NCI-H69 (cell line): ENCODE measurements around the gene SLC13A1.
A peak's percentile ranks its signal among the peaks of the same experiment; 100 is the strongest.
"Not testable (repeated sequence)": the region's sequence is repeated elsewhere in the genome, so short reads cannot be mapped to it uniquely, and the experiment has no call there.

ENCODE experiments used
- DNase-seq: peaks from one replicate; lab custom pipeline; 2025; lab: John Stamatoyannopoulos, UW

Gene SLC13A1, protein sequence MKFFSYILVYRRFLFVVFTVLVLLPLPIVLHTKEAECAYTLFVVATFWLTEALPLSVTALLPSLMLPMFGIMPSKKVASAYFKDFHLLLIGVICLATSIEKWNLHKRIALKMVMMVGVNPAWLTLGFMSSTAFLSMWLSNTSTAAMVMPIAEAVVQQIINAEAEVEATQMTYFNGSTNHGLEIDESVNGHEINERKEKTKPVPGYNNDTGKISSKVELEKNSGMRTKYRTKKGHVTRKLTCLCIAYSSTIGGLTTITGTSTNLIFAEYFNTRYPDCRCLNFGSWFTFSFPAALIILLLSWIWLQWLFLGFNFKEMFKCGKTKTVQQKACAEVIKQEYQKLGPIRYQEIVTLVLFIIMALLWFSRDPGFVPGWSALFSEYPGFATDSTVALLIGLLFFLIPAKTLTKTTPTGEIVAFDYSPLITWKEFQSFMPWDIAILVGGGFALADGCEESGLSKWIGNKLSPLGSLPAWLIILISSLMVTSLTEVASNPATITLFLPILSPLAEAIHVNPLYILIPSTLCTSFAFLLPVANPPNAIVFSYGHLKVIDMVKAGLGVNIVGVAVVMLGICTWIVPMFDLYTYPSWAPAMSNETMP

DNA sequence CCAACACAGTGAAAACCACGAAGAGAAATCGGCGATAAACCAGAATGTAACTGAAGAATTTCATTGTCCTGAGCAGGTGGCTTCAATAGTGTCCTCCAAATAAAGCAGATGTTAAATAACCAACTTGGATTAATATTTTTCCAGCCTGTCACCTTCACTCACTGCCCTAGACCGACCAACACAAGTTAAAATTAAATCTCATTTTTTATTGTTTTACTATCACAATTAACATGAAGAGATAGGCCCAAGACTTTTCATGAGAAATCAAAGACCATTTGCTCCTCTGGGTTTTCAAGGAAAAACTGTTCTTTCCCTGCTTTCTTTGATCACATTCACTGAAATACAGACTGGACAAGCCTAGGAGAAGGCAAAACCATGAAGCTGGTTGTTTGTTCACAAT is at the start of gene SLC13A1:
Gene SLC13A1, minus strand, starts transcription at position 87 of the 400 bp plus-strand sequence. Its CDS starts 23 bp downstream, at position 64.
- DNase-seq = no peak

DNA sequence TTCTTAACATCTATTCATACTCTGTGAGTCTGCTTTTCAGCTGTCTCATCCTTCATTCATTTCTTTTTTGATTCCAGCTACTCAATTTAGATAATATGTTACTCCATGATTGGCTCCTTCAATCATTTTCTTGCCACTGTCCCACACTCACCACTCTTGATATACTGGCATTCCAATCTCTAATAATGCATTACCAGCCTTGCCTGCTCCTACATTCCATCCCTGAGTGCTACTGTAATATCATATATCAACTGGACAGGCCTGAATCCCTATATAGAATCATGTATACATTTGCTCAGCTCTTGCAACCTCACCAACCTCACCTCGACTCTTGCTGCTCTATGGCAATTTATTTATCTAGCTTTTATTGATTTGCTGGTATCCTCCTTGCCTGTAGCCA is 45.0 kb upstream of the SLC13A1 start:
- DNase-seq = no peak

DNA sequence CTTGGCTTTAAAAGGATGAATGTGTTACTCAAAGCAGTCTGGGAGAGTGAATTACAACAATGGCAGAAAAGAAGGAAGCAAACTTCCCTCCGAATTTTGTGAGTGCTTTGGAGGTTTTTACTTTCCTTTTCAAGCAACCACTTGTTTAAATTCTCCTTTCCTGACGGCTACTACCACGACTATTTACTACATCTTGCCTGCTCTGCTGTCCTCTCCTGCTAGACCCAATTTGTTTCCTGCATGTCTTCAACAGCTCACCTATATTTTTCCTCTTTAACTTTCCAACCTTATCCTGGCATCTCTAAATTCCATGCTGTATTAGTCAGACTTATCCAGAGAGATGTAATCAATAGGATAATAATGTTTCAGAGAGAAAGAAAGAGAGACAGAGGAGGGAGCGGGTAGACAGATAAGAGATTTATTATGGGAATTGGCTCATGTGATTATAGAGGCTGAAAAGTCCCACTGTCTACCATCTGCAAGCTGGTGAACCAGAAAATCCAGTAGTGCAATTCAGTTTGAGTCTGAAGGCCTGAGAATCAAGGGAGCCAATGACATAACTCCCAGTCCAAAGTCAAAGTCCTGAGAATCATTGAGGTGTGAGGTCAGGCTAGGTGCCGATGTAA is 42.8 kb upstream of the SLC13A1 start:
- peak; percentile 77 for DNase-seq

DNA sequence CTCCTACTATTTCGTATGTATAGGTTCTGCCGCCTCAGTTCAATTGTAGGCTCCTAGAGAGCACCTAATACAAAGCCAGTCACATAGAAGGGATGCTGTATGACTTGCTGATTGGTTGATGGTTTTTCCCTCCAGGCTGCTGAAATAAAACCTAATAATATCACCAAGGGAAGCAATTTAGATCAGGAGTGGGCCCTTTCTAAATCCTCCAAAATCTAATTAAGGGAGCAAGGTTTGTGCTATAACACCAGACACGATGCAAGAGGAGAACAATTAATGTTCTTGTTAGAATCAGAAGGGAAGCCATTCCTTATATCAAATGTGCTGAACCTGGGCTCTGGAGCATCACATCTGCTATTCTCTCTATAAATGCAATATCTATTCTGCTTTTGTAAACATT is 42.0 kb upstream of the SLC13A1 start:
- DNase-seq = peak; percentile 71

DNA sequence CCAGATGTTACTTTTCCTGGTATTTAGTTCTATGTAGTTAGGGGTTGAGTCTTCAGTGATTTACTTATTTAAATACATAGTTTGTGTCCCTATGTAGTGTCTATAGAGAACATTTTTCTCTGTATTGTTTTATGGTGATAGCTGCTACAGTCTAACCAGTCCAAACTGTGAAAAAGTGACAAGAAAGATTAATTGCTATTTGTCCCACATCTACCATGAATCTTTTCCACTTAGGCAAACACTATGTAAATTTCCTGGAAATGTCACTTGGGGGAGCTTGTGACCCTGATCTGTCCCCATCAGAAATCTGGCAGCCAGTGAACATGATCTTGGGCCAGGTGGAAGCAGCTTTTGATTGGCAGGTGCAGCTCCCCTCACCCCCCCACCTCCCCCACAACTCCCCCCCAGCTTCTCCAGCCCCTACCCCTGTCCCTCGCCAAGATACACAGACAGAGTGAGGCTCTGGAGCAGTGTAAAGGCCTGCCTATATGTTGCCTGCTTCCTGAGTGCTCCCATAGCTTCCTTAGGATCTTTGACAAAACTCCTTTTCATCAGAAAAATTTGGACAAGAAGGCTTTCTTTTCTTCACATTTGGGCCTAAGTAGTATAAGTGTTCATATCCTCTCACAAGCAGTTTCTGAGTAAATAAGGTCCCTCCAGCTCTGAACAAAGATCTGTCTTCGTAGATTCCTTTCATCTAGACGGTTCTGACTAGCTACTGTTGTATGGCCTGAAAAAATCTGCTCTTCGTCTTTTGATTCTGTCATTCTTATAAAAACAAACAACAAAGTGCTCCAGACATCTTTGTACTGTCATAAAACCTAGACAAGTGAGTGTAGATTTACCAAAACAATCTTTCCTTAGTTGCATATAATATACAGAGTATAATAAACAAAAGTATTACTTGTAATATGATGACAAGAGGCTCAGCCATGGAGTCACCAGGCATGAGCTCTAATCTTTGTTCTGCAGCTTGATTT is 31.5 kb upstream of the SLC13A1 start:
- DNase-seq = peak; percentile 25

DNA sequence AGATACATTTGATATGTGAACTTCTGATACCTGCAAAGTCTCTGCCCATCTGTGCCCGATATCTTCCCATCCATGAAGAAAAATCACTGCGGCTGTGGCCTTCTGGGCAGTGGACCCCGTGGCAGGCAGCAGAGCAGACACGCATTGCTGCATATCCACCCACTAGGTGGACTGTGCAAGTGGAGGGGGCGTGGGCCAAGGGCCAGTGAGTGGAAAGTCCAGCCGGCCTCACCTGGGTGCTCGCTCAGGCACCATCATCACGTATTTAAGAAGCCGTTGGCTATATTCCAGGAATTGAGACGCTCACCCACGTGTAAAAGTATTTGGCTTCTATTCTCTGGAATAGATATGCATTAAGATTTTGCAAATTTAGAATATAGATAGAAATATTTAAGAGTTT is 30.8 kb upstream of the SLC13A1 start:
- no peak for DNase-seq

DNA sequence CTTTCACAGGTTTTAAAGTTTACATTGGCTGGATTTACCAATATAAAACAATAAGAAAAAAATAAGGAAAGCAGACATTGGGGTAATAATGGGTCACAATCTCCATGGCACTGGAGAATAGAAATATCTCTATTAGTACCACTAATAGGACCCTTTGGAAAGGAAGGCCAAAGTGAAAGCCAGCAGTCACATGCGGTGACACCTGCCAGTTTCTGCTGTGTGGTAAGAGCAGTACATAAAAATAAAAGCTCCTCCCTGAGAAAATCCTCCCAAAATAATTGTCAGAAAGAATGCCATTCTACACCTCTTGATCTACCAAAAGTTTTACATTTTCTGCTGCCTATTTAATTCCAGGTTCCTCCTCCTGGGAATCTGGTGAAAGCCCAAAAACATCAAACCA is 30.4 kb upstream of the SLC13A1 start:
- no peak for DNase-seq

DNA sequence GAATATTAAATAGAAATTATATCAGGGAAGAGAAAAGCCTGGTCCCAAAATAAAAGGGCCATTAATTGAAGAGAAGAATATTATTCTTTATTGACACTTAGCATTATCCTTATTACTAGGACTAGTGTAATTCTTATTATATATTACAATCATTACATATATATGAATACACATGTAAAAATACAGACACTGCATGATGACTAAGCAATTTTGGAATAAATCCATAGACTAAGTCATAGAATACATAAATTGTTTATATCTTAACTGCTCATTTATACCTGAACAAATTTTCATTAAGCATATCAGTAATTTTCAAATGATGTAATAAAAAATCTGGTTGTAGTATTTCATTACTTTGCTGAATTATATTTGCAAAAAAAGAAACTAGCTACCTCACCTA is 29.7 kb upstream of the SLC13A1 start:
- no peak for DNase-seq

DNA sequence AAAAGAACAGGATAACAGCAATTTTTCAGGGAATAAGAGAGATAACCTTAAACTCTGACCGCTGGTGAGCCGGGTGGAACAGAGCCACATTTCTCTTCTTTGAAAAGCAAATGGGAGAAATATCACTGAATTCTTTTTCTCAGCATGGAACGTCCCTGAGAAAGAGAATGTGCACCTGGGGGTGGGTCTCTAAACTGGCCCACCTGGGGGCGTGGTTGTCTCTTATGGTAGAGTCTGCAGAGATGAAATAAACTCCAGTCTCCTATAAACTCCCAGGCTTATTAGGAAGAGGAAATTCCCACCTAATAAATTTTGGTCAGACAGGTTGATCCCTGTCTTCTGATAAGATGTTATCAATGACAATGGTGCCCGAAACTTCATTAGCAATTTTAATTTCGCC is 27.9 kb upstream of the SLC13A1 start:
- not testable (repeated sequence) for DNase-seq

DNA sequence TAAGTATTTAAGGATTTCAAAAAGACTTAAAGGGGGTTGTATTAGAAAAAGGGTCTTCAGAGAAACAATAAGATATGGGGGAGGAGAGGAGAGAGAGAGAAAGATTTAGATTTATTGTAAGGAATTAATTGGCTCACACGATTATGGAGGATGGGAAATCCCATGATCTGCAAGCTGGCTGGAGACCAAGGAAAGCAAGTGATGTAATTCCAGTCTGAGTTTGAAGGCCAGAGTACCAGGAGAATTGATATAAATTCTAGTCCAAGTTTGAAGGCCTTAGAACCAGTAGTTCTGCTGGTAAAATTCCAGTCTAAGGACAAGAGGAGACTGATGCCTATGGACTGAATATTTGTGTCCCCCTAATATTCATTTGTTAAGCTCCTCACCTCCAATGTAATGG is 20.6 kb upstream of the SLC13A1 start:
- DNase-seq = no peak

DNA sequence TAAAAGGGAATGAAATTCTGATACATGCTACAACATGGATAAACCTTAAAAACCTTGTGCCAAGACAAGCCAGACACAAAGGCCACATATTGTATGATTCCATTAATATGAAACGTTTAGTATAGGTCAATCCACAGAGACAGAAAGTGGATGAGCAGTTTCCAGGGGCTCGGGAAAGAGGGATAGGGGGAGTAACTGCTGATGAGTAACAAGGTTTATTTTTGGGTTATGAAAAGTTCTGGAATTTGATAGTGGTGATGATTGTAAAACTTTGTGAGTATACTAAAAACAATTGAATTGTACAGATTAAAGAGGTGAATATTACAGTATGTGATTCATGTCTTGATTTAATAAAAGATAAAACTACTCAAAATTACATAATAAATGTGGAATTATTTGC is 19.1 kb upstream of the SLC13A1 start:
- no peak for DNase-seq

DNA sequence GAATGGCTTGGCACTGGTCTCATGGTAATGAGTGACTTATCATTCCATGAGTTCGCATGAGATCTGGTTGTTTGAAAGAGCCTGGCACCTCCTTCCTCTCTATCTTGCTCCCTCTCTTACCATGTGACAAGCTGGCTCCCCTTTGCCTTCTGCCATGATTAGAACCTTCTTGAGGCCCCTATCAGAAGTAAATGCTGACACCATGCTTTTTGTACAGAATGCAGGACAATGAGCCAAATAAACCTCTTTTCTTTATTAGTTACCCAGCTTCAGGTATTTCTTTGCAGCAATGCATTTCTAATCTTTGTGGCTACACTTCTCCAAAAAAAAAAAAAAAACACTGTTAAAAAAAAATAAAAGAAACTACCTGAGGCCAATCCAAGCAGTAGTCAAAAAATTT is 17.1 kb upstream of the SLC13A1 start:
- DNase-seq = no peak

DNA sequence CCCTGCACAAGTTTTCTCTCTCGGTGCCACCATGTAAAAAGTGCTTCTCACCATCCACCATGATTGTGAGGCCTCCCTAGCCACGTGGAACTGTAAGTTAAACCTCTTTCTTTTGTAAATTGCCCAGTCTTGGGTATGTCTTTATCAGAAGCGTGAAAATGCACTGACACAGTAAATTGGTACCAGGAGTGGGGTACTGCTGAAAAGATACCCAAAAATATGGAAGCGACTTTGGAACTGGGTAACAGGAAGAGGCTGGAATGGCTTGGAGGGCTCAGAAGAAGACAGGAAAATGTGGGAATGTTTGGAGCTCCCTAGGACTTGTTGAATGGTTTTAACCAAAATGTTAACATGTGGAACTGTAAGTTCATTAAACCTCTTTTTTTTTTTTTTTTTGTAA is 15.6 kb upstream of the SLC13A1 start:
- no peak for DNase-seq

DNA sequence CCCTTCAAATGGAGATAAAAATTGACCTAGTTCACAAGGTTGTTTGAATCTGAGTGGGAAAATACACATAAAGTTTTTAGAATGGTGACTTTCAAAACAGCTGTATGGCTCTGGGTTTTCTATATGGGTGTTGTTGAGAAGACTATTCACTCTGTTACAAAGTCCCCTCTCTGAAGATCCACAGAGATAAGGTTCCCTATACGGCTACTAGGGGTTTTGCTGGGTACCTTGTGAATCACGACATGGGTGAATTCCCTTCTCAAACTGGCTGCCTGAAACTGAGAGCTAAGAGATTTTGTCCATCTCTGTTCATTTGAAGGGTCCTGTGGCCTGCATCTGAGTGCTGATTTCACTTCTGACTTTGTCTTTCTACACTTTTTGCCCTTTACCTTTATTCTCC is 11.8 kb upstream of the SLC13A1 start:
- no peak for DNase-seq

DNA sequence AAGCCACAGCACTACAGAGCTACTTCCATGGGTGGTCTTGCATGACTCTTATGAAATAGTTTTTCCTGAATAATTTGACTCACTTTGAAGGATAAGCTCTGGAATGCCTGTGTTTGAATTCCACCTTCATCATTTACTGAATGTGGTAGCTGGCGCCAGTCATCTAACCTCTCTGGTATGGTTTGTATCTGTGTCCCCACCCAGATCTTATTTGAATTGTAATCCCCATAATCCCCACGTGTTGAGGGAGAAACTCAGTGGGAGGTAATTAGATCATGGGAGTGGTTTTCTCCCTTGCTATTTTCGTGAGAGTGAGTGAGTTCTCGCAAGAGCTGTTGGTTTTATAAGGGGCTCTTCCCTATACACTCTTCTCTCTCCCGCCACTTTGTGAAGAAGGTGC is 11.2 kb upstream of the SLC13A1 start:
- no peak for DNase-seq

DNA sequence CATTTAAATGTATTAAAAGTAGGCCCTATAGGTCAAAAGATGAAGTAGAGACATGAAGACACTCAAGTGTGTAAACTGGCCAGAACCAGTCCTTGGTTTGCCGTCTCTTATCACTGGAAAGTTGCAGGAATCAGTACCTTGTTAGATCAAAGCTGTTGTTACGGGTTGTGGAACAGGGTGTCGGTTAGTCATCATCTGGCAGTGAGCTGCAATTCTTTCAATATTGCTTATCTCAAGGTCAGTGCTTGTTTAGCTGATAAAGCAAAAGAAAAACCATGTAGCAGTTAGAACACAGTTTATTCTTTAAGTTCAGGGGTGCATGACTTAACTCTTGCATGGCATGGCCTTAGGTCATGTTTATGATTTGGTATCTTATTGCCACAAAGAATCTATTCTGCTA is 10.0 kb upstream of the SLC13A1 start:
- DNase-seq = no peak

DNA sequence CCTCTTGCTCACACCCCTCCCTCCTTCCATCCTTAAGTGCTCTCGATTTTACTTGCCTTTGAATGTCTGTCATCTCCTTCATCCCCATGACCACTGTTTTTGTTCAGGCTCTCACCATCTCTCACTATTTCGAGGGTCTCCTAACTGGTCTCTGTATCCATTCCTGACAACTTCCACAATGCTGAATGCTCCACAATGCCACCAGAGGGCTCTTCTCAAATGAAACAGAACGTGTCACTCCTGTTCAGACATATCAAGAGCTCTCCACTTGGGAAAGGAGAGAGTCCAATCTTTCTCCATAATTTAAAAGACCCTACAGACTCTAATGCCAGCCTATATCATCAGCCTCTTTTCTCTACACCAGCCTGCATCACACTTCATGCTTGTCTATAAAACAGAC is 9.0 kb upstream of the SLC13A1 start:
- peak; percentile 43 for DNase-seq

DNA sequence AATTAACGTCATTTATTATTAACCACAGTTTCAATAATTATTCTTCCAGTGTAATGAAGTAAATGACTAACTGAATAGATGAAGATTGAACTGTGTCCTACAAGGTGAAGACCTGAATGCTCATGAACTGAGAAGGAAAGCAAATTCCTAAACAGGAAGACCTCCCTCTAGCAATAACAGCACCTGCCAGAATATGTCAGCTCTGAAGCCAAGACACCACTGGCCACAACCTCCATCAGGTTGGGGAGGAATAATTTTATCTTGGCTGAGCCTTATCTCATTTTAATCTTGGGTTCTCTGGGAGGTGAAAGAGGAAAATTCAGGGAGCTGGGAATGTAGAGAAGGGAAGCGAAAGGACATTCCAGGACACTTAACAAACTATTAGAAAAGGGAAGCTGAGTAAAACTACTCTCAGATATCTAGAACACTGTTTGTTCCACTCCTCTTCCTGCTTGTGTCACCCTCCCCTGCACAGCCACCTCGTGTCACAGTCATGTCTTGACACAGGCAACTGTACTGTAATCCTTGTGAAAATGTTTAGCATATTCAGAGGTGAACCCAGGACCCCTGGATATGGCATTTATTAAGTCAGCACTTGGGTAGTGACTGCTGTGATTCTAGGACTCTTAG is 4.6 kb upstream of the SLC13A1 start:
- no peak for DNase-seq

DNA sequence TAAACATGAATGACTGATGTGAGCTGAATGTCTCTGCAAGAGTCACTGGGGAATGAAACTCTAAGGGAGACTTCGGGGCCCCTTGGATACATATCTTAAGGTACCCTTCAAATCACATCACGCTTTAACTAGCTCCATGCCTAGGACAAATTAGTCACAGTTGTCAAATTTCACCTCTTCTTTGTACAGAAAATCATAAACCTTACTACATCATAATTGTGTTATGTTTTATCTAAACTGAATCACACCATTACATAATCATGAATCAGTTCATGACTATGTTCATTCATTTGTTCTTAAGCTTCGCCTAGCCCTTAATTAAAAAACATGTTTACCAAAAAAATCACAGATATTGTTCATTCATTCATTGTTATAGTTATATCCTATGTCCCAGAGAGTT is 2.1 kb upstream of the SLC13A1 start:
- no peak for DNase-seq

DNA sequence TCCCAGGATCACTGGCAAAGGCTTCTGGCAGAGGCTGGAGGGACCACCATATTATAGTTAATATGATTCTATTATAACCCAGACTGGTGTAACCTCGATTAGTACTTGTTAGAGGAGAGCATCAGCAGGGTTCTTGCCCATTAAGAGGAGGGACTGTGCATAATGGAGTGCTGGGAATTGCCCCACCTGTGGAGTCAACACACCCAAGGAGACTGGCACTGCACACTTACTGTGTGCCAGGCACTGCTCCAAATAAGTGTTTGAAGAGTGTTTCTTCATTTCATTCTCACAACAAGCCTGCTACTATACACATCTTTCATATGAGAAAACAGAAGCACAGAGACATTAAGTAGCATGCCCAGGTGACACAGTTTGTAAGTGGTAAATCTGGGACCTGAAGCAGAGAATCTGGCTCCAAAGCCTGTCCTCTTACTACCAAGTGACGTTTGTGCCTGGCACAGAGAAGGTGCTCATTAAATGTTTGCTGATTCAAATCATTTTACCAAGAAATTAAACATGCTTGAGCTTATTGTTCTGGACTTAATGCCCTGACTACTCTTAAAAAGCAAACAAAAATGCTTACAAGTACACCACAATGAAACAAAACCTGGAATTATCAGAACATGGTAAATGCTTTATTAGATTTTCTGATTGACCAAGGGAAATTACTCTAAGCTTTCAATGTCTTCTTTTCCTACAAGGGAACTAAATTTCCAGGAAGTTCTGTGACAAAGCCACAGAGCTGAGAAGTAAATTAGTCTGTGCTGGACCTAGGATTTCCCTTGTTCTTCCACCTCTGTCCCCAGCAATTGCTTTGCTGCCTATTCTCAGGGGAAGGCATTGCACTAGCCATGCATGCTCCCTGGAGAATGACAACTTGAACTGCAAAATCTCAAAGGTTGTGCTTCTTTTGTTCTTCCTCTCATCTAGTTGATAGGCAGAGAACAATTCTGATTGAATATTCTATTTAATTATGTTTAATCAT is 809 bp downstream of the SLC13A1 start:
- DNase-seq = peak; percentile 86
